Natural killer cell (primary cell): ENCODE data around the gene COL4A1. TPM values are rescaled to one million over a fixed set of nuclear protein-coding genes. Genes with fewer than 3 reads are reported as not detected.

Source experiments
- ATAC-seq, 3 donors: fragments of 150-1000 bp in 2 of 3; fragments of 200-7000 bp in 1 of 3; cut with Tn5 transposase; 1 replicate in 1 of 3; 2 replicates in 2 of 3; pipeline ENCODE4 v1.10.0; 2021; ENCODE audit warnings: mild to moderate bottlenecking in 2 of 3, moderate library complexity in 2 of 3
- DNase-seq, 2 donors: peaks; one replicate each; pipeline versions ENCODE4 v3.0.0 to v3.0.0-alpha.2; 2013 to 2021; ENCODE audit warnings: mixed read lengths in 1 of 2
- H3K27ac ChIP-seq: one replicate; pipeline ENCODE4 v1.5.1; 2013; ENCODE audit warnings: mild to moderate bottlenecking, low read length
- H3K27me3 ChIP-seq: one replicate; pipeline ENCODE4 v1.6.1; 2013; ENCODE audit warnings: low read length; ENCODE audit not compliant: control insufficient read depth, insufficient read depth
- H3K36me3 ChIP-seq: one replicate; pipeline ENCODE4 v1.6.1; 2013; ENCODE audit warnings: low read length; ENCODE audit not compliant: control insufficient read depth, insufficient read depth
- H3K4me1 ChIP-seq: one replicate; pipeline ENCODE4 v1.6.1; 2013; ENCODE audit warnings: low read length; ENCODE audit not compliant: control insufficient read depth, insufficient read depth
- H3K4me3 ChIP-seq: one replicate; pipeline ENCODE4 v1.5.1; 2013; ENCODE audit warnings: low read length
- H3K9me3 ChIP-seq: one replicate; pipeline ENCODE4 v1.6.1; 2013; ENCODE audit warnings: low read length; ENCODE audit not compliant: control insufficient read depth, insufficient read depth
- H3K27ac Mint-ChIP-seq, 2 donors: one replicate each; pipeline ENCODE4 v1.8.0; 2022; ENCODE audit warnings: mild to moderate bottlenecking in 2 of 2, mixed read lengths in 2 of 2, moderate library complexity in 1 of 2
- H3K27me3 Mint-ChIP-seq, 2 donors: one replicate each; pipeline ENCODE4 v1.8.0; 2022; ENCODE audit warnings: low read depth in 2 of 2, mixed read lengths in 2 of 2
- H3K36me3 Mint-ChIP-seq: one replicate; pipeline ENCODE4 v1.8.0; 2022; ENCODE audit warnings: mixed read lengths
- H3K4me1 Mint-ChIP-seq, 2 donors: one replicate each; pipeline ENCODE4 v1.8.0; 2022; ENCODE audit warnings: mixed read lengths in 2 of 2
- H3K4me3 Mint-ChIP-seq: one replicate; pipeline ENCODE4 v1.8.0; 2022; ENCODE audit warnings: mild to moderate bottlenecking, moderate library complexity, mixed read lengths
- H3K9me3 Mint-ChIP-seq, 2 donors: one replicate each; pipeline ENCODE4 v1.8.0; 2022; ENCODE audit warnings: mixed read lengths in 2 of 2
- WGBS: methylation state at CpG from one replicate; pipeline ENCODE4 v1.1.7; 2013; ENCODE audit warnings: missing lambda C conversion rate; ENCODE audit not compliant: insufficient coverage; 5-methylcytosine and 5-hydroxymethylcytosine counted together
- intact Hi-C: fragments of 100-400 bp; cut with micrococcal nuclease; formaldehyde crosslinking; loops from one replicate; pipeline ENCODE4 v1.14.2; 2022
- total RNA-seq, 4 donors: library from RNA; stranded (reverse); fragments of 120-200 nt in 1 of 4; gene quantifications; one replicate each; pipeline versions ENCODE4 v1.2.3 to v1.2.4, GENCODE V29; 2013 to 2022
- TF ChIP-seq, protein P1 (sequence below): fragments of 200-600 bp; IDR thresholded peaks from one replicate; pipeline ENCODE4 v1.8.0; 2022; ENCODE audit warnings: antibody characterized with exemption

COL4A1 gene
- total RNA-seq, 3 donors from 2014 or later (not counting 1 experiment from before 2014, with no cell fraction given): not detected

DNA sequence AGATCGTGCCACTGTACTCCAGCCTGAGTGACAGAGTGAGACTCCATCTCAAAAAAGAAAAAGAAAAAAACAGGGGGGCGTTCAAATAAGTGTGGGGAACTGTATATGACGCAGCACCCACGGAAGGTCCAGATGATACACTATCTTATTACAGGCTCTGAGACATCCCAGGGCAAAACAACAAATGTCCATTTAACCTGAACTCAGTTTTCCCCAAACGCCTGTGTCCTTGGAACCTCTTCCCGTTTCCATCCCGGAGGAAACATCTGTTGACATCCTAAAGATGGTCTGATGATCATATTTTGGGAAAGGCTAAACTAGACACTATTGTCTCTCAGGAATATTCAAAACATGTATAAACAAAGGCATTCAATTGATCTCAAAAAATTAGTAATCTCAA is 72.4 kb downstream of the COL4A1 start:
- no peaks in the 10 kb centered on the region for H3K27me3 ChIP-seq
- Mint-ChIP-seq H3K9me3 (no peaks in the 10 kb centered on the region), H3K27ac (no peak overlapping the region), H3K4me1 (no peaks in the 10 kb centered on the region), H3K27me3 (peaks cover 15 to 25% of the 10 kb centered on the region in 2 donors), H3K36me3 (no peaks in the 10 kb centered on the region), H3K4me3 (no peak overlapping the region)
- H3K36me3 ChIP-seq: no peaks in the 10 kb centered on the region
- DNase-seq (no peak), ATAC-seq (no peak)
- intact Hi-C loops: no loop called here
- no peak overlapping the region for H3K4me3 ChIP-seq
- H3K27ac ChIP-seq: no peak overlapping the region
- no peaks in the 10 kb centered on the region for H3K4me1 ChIP-seq
- H3K9me3 ChIP-seq: no peaks in the 10 kb centered on the region
- TF ChIP-seq, protein P1, sequence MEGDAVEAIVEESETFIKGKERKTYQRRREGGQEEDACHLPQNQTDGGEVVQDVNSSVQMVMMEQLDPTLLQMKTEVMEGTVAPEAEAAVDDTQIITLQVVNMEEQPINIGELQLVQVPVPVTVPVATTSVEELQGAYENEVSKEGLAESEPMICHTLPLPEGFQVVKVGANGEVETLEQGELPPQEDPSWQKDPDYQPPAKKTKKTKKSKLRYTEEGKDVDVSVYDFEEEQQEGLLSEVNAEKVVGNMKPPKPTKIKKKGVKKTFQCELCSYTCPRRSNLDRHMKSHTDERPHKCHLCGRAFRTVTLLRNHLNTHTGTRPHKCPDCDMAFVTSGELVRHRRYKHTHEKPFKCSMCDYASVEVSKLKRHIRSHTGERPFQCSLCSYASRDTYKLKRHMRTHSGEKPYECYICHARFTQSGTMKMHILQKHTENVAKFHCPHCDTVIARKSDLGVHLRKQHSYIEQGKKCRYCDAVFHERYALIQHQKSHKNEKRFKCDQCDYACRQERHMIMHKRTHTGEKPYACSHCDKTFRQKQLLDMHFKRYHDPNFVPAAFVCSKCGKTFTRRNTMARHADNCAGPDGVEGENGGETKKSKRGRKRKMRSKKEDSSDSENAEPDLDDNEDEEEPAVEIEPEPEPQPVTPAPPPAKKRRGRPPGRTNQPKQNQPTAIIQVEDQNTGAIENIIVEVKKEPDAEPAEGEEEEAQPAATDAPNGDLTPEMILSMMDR: no peak
- 84% methylated on average over 6 of the region's 7 CpGs for WGBS

DNA sequence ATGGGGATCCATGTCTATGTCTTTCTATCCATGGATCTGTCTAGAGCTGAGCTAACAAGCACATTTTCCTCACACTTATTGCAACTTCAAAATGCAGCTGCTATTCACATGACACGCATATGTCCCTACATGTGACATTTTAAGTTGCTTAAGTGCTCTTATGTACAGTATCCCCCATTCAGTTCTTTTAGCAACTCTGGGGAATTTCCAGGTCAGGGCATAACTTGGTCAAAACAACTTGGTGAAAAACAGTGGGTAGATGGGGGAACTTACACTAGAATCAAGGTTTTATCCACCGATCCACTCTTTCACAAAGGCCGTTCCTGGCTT is 73.0 kb downstream of the COL4A1 start:
- Mint-ChIP-seq H3K4me3 (no peak overlapping the region), H3K27ac (no peak overlapping the region), H3K9me3 (no peaks in the 10 kb centered on the region), H3K27me3 (peaks cover 15 to 25% of the 10 kb centered on the region in 2 donors), H3K4me1 (no peaks in the 10 kb centered on the region), H3K36me3 (no peaks in the 10 kb centered on the region)
- Histone ChIP-seq H3K4me1 (no peaks in the 10 kb centered on the region), H3K9me3 (no peaks in the 10 kb centered on the region), H3K36me3 (no peaks in the 10 kb centered on the region), H3K4me3 (no peak overlapping the region), H3K27ac (no peak overlapping the region), H3K27me3 (no peaks in the 10 kb centered on the region)
- DNase-seq (no peak), ATAC-seq (no peak)
- intact Hi-C loops: no loop called here
- TF ChIP-seq, protein P1: no peak
- whole genome bisulfite sequencing: 56% methylated on average over 3 of the region's 3 CpGs

DNA sequence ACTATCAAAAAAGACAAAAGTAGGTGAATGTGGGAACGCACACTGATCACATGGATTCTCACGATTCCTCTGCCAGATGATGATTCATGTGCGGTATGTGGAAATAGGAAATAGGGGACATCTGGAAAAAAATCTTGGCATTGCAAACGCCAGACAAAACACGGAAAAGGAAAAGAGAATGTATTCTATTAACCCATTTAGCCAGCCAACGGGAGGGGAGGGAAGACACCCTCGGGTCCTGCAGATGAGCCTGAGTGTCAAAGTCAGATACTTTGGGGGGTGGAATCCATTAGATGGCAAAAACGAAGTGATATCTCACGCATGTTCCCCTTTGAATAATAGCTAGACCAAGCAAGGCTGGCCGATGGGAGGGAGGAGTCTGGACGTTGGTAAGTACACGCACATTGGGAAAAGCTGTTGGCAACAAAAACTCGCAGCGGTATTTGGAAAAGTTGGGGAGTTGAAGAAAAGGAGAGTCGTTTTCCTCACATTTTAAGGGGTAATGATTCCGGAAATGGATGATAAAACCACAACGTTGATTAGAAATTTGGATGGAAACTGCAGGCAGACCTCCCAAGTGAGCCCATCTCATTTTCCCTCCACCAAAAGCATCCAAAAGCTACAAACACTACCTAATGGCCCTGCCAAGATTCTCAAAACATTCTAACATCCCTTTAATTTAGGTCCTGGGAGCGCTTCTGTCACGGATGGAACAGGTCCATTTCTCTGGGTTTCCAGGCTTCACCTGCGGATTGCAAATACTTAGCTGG is 73.6 kb downstream of the COL4A1 start:
- Mint-ChIP-seq H3K4me1 (no peaks in the 10 kb centered on the region), H3K36me3 (no peaks in the 10 kb centered on the region), H3K4me3 (no peak overlapping the region), H3K27ac (no peak overlapping the region), H3K9me3 (no peaks in the 10 kb centered on the region), H3K27me3 (peaks cover 15 to 24% of the 10 kb centered on the region in 2 donors)
- 82% methylated on average over 20 of the region's 20 CpGs for WGBS
- ATAC-seq (no peak), DNase-seq (no peak)
- H3K27me3 ChIP-seq: no peaks in the 10 kb centered on the region
- H3K27ac ChIP-seq: no peak overlapping the region
- no peaks in the 10 kb centered on the region for H3K4me1 ChIP-seq
- H3K4me3 ChIP-seq: no peak overlapping the region
- H3K36me3 ChIP-seq: no peaks in the 10 kb centered on the region
- intact Hi-C loops: no loop called here
- no peaks in the 10 kb centered on the region for H3K9me3 ChIP-seq
- TF ChIP-seq, protein P1: no peak

DNA sequence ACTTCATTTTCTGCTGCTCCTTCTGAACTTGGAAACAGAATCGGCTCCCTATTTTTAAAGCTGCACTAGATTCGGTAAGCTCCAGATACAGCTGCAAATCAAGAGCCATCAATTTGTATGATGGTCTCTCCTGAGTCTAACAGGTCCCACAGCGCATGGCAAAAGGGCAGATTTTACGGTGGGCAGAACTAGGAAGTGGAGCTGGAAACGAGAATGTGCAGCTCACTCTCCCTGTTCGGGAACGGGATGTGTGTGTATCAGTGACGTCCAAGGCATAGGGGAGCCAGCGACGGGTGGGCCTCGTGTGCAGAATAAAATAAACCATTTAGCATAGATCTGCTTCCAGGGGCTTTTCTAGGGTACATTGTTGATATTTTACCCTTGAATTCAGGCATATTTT is 74.2 kb downstream of the COL4A1 start:
- Mint-ChIP-seq H3K4me1 (no peaks in the 10 kb centered on the region), H3K27me3 (peaks cover 14 to 21% of the 10 kb centered on the region in 2 donors), H3K9me3 (no peaks in the 10 kb centered on the region), H3K36me3 (no peaks in the 10 kb centered on the region), H3K27ac (no peak overlapping the region), H3K4me3 (no peak overlapping the region)
- ATAC-seq (no peak), DNase-seq (no peak)
- Histone ChIP-seq H3K27ac (no peak overlapping the region), H3K4me1 (no peaks in the 10 kb centered on the region), H3K36me3 (no peaks in the 10 kb centered on the region), H3K27me3 (no peaks in the 10 kb centered on the region), H3K9me3 (no peaks in the 10 kb centered on the region), H3K4me3 (no peak overlapping the region)
- TF ChIP-seq, protein P1: no peak
- intact Hi-C loops: no loop called here
- 82% methylated on average over 11 of the region's 11 CpGs for WGBS
